Right lobe of liver (tissue), 6 donors: ENCODE measurements around the gene PHF10. TPM values are rescaled to one million over a fixed set of nuclear protein-coding genes. Genes with fewer than 3 reads are reported as not detected.

Experiments used
- ATAC-seq, 4 donors: fragments of 200-7000 bp; cut with Tn5 transposase; one replicate each; pipeline ENCODE4 v1.9.1; 2020; ENCODE audit warnings: mild to moderate bottlenecking in 4 of 4, moderate library complexity in 4 of 4
- DNase-seq, 3 donors: peaks; one replicate each; pipeline ENCODE4 v3.0.0-alpha.2; 2020
- H3K27ac ChIP-seq, 3 donors: fragments of 200-600 bp; one replicate each; pipeline ENCODE4 v1.8.0; 2022
- H3K27me3 ChIP-seq, 2 donors: fragments of 200-600 bp; one replicate each; pipeline ENCODE4 v1.8.0; 2022
- H3K36me3 ChIP-seq, 4 donors: fragments of 200-600 bp; sonication (generic) in 1 of 4; one replicate each; pipeline versions ENCODE4 v1.5.1 to v1.8.0; 2017 to 2022; ENCODE audit warnings: control low read depth in 1 of 4
- H3K4me1 ChIP-seq, 4 donors: fragments of 200-600 bp; sonication (generic) in 1 of 4; one replicate each; pipeline versions ENCODE4 v1.5.1 to v1.8.0; 2017 to 2022; ENCODE audit warnings: control low read depth in 1 of 4
- H3K4me3 ChIP-seq, 3 donors: fragments of 200-600 bp; one replicate each; pipeline ENCODE4 v1.8.0; 2022
- H3K9me3 ChIP-seq, 4 donors: fragments of 200-600 bp; sonication (generic) in 1 of 4; one replicate each; pipeline versions ENCODE4 v1.5.1 to v1.8.0; 2017 to 2022; ENCODE audit warnings: control low read depth in 1 of 4
- POLR2A ChIP-seq: fragments of 450-650 bp; IDR thresholded peaks from one replicate; pipeline ENCODE4 v1.6.1; 2017; ENCODE audit warnings: antibody characterized with exemption, mild to moderate bottlenecking
- whole genome bisulfite sequencing: methylation state at CpG from one replicate; pipeline ENCODE4 v1.1.6; 2018; ENCODE audit warnings: low coverage, low lambda C conversion rate; ENCODE audit not compliant: insufficient coverage; ENCODE audit errors: missing lambda C conversion rate; 5-methylcytosine and 5-hydroxymethylcytosine counted together
- intact Hi-C, 2 donors: fragments of 100-400 bp; cut with DNase I; formaldehyde crosslinking; loops; one replicate each; pipeline versions ENCODE4 v1.11.2 to v1.14.1; 2022
- total RNA-seq, 6 experiments: library from RNA; depleted of rRNA in 2 of 6; stranded (reverse); fragments of >200 nt in 2 of 6; fragmentation: NEBNext Ultra II Directional in 3 of 6; extraction: Animal tissue kit (Norgen Biotek cat#: 25700) in 3 of 6; gene quantifications; one replicate each; pipeline versions ENCODE4 v1.1.0 to v1.2.4, GENCODE V29; 2016 to 2023
- TF ChIP-seq, protein P1 (sequence below), 4 donors: fragments of 200-600 bp in 3 of 4; fragments of 450-650 bp in 1 of 4; IDR thresholded peaks; one replicate each; pipeline versions ENCODE4 v1.5.1 to v1.8.0; 2016 to 2022; ENCODE audit warnings: antibody characterized with exemption in 4 of 4, mild to moderate bottlenecking in 2 of 4
- donor health status: DM: no; HTN: yes; CAD: no.
- donor health status: DM: no; HTN: no; CAD: no.
- donor health status: DM: no; HTN: no; CAD: no.
- donor health status: DM: no; HTN: yes; CAD: no.
- donor health status: DM: no; HTN: yes; CAD: no.

PHF10 gene
- total RNA-seq, 6 experiments from 2014 or later = 19.9 to 31.4 (median 25.0) TPM

DNA sequence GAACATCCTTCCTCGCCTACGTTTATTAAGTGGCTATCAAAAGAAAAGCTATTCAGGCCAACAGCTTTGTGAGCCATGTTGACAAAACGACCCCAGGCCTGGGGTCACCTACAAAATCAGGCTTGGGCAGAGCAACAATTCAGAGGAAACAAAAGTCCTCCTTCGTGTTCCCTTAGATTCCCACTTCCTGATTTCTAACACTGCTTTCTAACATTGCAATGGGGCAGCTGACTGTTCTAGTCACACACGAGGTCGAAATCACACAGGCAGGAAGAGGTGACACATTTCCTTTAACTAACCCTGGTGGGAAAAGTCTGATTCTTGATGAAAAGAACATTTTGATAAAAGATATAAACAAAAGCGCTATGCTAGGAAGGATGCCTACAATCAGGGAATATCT lies 54.4 kb downstream of the PHF10 start:
- no peak for TF ChIP-seq POLR2A
- TF ChIP-seq, protein P1, sequence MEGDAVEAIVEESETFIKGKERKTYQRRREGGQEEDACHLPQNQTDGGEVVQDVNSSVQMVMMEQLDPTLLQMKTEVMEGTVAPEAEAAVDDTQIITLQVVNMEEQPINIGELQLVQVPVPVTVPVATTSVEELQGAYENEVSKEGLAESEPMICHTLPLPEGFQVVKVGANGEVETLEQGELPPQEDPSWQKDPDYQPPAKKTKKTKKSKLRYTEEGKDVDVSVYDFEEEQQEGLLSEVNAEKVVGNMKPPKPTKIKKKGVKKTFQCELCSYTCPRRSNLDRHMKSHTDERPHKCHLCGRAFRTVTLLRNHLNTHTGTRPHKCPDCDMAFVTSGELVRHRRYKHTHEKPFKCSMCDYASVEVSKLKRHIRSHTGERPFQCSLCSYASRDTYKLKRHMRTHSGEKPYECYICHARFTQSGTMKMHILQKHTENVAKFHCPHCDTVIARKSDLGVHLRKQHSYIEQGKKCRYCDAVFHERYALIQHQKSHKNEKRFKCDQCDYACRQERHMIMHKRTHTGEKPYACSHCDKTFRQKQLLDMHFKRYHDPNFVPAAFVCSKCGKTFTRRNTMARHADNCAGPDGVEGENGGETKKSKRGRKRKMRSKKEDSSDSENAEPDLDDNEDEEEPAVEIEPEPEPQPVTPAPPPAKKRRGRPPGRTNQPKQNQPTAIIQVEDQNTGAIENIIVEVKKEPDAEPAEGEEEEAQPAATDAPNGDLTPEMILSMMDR (IDR thresholded peaks at IDR 0.05) = no peak
- H3K4me3 ChIP-seq = no peak overlapping the region
- no peaks in the 10 kb centered on the region for H3K27me3 ChIP-seq
- intact Hi-C loops = no loop called here
- WGBS = 51% methylated on average over 7 of the region's 7 CpGs
- peaks cover 0 to 8% (median 5%) of the 10 kb centered on the region in 4 donors for H3K36me3 ChIP-seq
- DNase-seq (peak in 1 of 3 donors; percentile 37), ATAC-seq (peak; percentile 68 to 92 (median 81))
- H3K9me3 ChIP-seq = no peaks in the 10 kb centered on the region
- H3K4me1 ChIP-seq = no peaks in the 10 kb centered on the region
- peak overlapping the region in 1 of 3 donors; percentile 29 for H3K27ac ChIP-seq

DNA sequence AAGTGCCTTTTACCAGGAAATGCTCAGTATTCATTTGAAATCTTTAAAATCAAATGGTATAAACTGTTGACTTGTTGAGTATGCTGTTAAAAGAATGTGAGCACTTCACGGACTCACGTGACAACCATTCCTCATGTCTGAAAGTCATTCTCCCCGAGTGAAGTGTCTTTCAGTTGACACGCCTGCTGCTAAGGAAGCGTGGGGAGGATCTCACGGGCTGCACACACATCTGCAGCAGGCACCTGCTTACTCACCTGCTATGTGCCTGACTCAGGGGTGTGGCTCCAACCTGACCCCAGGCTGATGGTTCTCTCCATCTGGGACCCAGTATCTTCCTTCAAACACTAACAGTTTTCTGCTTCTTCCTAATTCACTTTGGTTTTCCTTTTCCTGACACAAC lies 55.2 kb downstream of the PHF10 start:
- no peaks in the 10 kb centered on the region for H3K27me3 ChIP-seq
- ATAC-seq (no peak), DNase-seq (peak in 1 of 3 donors; percentile 23)
- WGBS = 90% methylated on average over 6 of the region's 6 CpGs
- H3K9me3 ChIP-seq = no peaks in the 10 kb centered on the region
- TF ChIP-seq, protein P1 (IDR thresholded peaks at IDR 0.05) = no peak
- TF ChIP-seq POLR2A = no peak
- intact Hi-C loops = no loop called here
- no peak overlapping the region for H3K4me3 ChIP-seq
- peak overlapping the region in 2 of 3 donors; percentile 9 to 16 for H3K27ac ChIP-seq
- H3K36me3 ChIP-seq = peaks cover 0 to 8% (median 5%) of the 10 kb centered on the region in 4 donors
- H3K4me1 ChIP-seq = no peaks in the 10 kb centered on the region

DNA sequence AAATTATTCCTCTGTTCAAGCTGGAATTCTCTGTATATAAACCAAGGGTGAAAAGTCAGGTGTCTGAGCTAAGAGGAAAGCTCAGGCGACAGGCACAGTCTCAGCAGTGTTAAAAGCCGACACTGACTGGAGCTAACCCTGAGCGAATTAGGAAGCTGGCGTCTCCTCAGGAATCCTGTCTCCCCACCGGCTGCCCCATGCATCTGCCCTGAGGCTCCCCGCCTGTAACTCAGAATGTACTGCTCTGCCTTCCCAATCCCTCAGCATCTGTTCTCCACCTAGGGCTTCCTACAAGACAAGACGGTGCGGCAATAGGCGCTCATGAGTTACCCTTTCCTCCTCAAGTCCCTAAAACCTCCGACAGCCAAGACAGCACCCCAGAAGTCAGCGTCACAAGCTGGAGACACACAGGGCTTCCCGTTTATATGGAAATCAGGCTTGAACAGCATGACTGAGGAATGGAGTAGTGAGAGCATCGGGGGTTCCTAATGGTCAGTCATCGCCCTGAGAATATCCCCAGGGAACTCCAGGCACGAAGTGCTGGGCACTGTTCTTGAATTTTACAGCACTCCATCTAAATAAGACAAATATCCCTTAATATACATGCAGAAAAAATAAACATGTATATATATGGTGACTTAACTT lies 56.0 kb downstream of the PHF10 start:
- peak in 1 of 3 donors; percentile 21 for DNase-seq
- intact Hi-C loops = no loop called here
- H3K4me1 ChIP-seq = no peaks in the 10 kb centered on the region
- WGBS = 95% methylated on average over 4 of the region's 15 CpGs
- H3K4me3 ChIP-seq = no peak overlapping the region
- no peaks in the 10 kb centered on the region for H3K27me3 ChIP-seq
- TF ChIP-seq POLR2A = no peak
- TF ChIP-seq, protein P1 (IDR thresholded peaks at IDR 0.05) = no peak
- H3K27ac ChIP-seq = peak overlapping the region in 1 of 3 donors; percentile 9
- H3K9me3 ChIP-seq = no peaks in the 10 kb centered on the region
- ATAC-seq = no peak
- H3K36me3 ChIP-seq = peaks cover 0 to 11% (median 5%) of the 10 kb centered on the region in 4 donors

DNA sequence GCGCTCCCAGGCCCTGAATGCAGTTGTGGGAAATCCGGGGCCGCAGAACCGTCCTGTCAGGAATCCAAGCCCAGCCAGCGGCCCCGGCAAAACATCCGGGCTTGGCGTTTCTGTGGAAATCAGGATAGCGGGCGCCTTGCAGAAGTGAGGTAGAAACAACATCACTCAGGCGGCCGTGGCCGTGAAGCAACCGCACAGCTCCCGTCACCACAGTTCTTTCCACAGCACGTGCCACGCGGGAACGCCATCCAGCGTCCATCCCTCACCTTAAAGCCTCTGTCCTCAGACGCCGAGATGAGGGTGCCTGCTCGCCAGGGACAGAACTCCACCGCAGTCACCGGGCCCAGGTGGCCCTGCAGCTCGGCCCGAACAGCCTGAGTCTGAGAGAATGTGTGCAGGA lies 56.6 kb downstream of the PHF10 start:
- WGBS = 98% methylated on average over 7 of the region's 27 CpGs
- H3K4me1 ChIP-seq = no peaks in the 10 kb centered on the region
- DNase-seq = peak in 1 of 3 donors; percentile 29
- peaks cover 0 to 11% (median 5%) of the 10 kb centered on the region in 4 donors for H3K36me3 ChIP-seq
- H3K4me3 ChIP-seq = no peak overlapping the region
- no peaks in the 10 kb centered on the region for H3K9me3 ChIP-seq
- TF ChIP-seq, protein P1 (IDR thresholded peaks at IDR 0.05) = no peak
- TF ChIP-seq POLR2A = no peak
- H3K27me3 ChIP-seq = no peaks in the 10 kb centered on the region
- no peak overlapping the region for H3K27ac ChIP-seq
- intact Hi-C loops = no loop called here
- no peak for ATAC-seq
